Colonic mucosa (tissue), 4 donors: ENCODE measurements around the gene ALOX15. TPM values are rescaled to one million over a fixed set of nuclear protein-coding genes. Genes with fewer than 3 reads are reported as not detected.

Experiments used
- DNase-seq: peaks from one replicate; pipeline ENCODE4 v3.0.0-alpha.2; 2020
- H3K27ac ChIP-seq: fragments of 200-600 bp; one replicate; pipeline ENCODE4 v1.8.0; 2021
- H3K27me3 ChIP-seq: fragments of 200-600 bp; one replicate; pipeline ENCODE4 v1.8.0; 2021
- H3K36me3 ChIP-seq: fragments of 200-600 bp; one replicate; pipeline ENCODE4 v1.8.0; 2021
- H3K4me1 ChIP-seq: fragments of 200-600 bp; one replicate; pipeline ENCODE4 v1.8.0; 2021; ENCODE audit warnings: mild to moderate bottlenecking
- H3K4me3 ChIP-seq: fragments of 200-600 bp; one replicate; pipeline ENCODE4 v1.8.0; 2021
- H3K9ac ChIP-seq, 2 donors: one replicate each; pipeline ENCODE4 v1.7.0; 2013; ENCODE audit warnings: control low read depth in 2 of 2, low read depth in 2 of 2, low read length in 2 of 2
- H3K9me3 ChIP-seq: fragments of 200-600 bp; one replicate; pipeline ENCODE4 v1.8.0; 2021
- intact Hi-C: fragments of 100-400 bp; cut with DNase I; formaldehyde crosslinking; loops from one replicate; pipeline ENCODE4 v1.14.1; 2022
- total RNA-seq, 2 donors: library from RNA; stranded (reverse); fragmentation: NEBNext Ultra II Directional in 1 of 2; extraction: Animal tissue kit (Norgen Biotek cat#: 25700) in 1 of 2; gene quantifications; one replicate each; pipeline ENCODE4 v1.2.1, GENCODE V29; 2021
- TF ChIP-seq, protein P1 (sequence below): fragments of 200-600 bp; IDR thresholded peaks from one replicate; pipeline ENCODE4 v1.8.0; 2022; ENCODE audit warnings: antibody characterized with exemption, mild to moderate bottlenecking
- donor health status: healthy.
- donor health status: DM: no; HTN: no; CAD: no.
- donor health status: DM: no; HTN: no; CAD: no.

Gene ALOX15
- total RNA-seq, 2 donors from 2014 or later = 0.13 TPM; not detected in 1

DNA sequence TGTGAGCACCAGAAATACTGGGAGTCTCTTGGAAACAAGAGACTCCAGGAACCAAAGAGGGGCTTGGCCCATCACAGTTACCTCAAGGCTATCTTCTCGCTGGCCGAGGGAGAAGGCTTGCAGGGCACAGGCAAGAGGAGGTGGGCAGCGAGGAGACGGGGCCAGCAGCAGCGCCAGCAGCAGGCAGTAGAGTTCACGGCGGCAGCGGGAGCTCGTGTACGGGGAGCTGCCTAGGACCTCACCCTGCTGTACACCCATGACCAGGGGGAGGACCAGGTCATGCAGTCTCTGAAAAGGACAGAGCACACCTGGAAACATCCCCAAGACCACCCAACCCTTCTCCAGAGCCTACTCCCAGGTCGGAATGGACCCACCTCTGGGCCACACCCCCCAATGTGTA is 31.7 kb upstream of the ALOX15 start:
- intact Hi-C loops = no loop called here

DNA sequence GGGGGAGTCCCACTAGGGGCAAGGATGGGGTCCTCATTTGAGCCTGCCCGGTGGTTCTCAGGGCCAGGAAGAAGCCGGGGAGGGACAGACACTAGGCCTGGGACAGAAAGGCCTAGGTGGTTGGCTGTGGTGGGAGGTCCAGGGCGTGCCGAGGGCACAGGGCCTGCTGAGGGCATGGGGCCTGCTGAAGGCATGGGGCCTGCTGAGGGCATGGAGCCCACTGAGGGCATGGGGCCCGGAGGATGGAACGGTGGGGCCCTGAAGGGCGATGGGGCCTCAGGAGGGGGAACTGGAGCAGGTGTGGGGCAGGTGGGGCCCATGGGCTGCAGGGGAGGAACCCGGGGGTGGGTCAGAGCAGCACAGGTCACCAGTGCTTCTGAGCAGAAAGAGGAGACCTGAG is 31.3 kb upstream of the ALOX15 start:
- Histone ChIP-seq H3K27ac (no peak overlapping the region), H3K27me3 (no peaks in the 10 kb centered on the region), H3K4me1 (no peaks in the 10 kb centered on the region), H3K9me3 (no peaks in the 10 kb centered on the region), H3K4me3 (no peak overlapping the region), H3K36me3 (peaks cover 6% of the 10 kb centered on the region), H3K9ac (no peak overlapping the region)
- no peak for DNase-seq
- intact Hi-C loops = no loop called here
- TF ChIP-seq, protein P1, sequence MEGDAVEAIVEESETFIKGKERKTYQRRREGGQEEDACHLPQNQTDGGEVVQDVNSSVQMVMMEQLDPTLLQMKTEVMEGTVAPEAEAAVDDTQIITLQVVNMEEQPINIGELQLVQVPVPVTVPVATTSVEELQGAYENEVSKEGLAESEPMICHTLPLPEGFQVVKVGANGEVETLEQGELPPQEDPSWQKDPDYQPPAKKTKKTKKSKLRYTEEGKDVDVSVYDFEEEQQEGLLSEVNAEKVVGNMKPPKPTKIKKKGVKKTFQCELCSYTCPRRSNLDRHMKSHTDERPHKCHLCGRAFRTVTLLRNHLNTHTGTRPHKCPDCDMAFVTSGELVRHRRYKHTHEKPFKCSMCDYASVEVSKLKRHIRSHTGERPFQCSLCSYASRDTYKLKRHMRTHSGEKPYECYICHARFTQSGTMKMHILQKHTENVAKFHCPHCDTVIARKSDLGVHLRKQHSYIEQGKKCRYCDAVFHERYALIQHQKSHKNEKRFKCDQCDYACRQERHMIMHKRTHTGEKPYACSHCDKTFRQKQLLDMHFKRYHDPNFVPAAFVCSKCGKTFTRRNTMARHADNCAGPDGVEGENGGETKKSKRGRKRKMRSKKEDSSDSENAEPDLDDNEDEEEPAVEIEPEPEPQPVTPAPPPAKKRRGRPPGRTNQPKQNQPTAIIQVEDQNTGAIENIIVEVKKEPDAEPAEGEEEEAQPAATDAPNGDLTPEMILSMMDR = no peak

More for the DNA sequence above, 31.7 kb upstream of the ALOX15 start:
- TF ChIP-seq, protein P1 = no peak
- Histone ChIP-seq H3K4me3 (no peak overlapping the region), H3K27ac (no peak overlapping the region), H3K36me3 (peaks cover 6% of the 10 kb centered on the region), H3K9ac (no peak overlapping the region), H3K9me3 (no peaks in the 10 kb centered on the region), H3K4me1 (no peaks in the 10 kb centered on the region), H3K27me3 (no peaks in the 10 kb centered on the region)
- DNase-seq = no peak

DNA sequence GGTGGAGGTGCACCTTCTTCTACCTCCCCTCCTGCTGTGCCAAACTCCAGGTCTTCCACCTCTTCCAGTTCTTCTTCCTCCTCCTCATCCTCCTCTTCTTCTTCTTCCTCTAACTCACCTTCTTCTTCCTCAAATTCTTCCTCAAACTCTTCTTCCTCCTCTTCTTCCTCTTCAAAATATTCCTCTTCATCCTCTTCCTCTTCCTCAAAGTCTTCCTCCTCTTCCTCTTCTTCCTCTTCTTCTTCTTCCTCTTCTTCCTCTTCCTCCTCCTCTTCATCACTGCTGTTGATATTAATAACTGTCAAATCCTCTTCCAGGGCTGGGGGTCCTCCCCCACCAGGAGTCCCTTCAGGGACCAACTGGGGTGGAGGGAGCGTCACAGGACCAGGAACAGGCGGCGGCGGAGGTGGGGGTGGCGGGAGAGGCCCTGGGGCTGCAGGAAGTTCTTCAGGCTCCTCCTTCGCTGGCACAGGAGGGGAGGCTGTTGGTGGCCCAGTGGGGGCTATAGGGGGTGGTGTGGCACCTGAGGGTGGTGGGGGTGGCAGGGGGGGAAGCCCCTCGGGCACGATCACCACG is 30.7 kb upstream of the ALOX15 start:
- H3K9me3 ChIP-seq = no peaks in the 10 kb centered on the region
- no peak overlapping the region for H3K4me3 ChIP-seq
- DNase-seq = no peak
- no peaks in the 10 kb centered on the region for H3K4me1 ChIP-seq
- no peak overlapping the region for H3K9ac ChIP-seq
- intact Hi-C loops = no loop called here
- H3K36me3 ChIP-seq = peaks cover 6% of the 10 kb centered on the region
- H3K27ac ChIP-seq = no peak overlapping the region
- TF ChIP-seq, protein P1 = no peak
- H3K27me3 ChIP-seq = no peaks in the 10 kb centered on the region

DNA sequence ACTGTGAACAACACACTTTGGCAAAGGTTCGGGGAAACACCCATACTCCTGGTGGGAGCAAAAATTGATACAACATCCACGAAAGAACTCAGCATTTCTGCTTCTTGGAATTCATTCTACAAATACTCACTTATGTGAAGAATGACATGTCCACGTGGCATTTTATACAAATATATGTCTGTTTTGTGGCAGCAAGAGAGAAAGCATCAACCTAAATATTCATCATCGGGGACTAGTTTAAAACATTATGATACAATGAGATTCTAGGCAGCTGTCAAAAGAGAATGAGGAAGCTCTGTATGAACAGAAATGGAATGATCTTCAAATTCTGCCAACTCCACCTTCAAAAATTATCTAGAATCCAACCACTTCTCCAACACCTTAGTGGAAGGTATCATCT is 25.7 kb upstream of the ALOX15 start:
- no peaks in the 10 kb centered on the region for H3K9me3 ChIP-seq
- no peaks in the 10 kb centered on the region for H3K4me1 ChIP-seq
- no peaks in the 10 kb centered on the region for H3K36me3 ChIP-seq
- H3K27me3 ChIP-seq = no peaks in the 10 kb centered on the region
- H3K4me3 ChIP-seq = no peak overlapping the region
- DNase-seq = no peak
- H3K27ac ChIP-seq = no peak overlapping the region
- intact Hi-C loops = no loop called here
- no peak overlapping the region for H3K9ac ChIP-seq
- TF ChIP-seq, protein P1 = no peak

DNA sequence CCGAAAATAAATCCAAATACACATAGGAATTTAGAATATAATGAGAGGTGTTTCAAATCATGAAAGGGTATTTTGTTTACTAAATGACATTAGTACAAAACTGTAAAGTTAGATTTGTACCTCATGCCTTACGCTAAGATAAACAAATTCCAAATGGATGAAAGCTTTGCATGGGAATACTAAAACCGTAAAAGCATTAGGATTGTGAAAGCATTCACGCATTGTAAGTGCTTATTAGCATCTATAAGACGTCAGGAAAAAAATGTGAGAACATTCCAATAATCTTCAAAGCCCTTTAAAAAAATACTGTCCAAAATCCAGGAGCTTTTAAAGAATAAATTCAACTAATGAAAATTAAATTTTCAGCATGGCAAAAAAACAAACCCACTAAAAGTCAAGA is 24.8 kb upstream of the ALOX15 start:
- H3K27ac ChIP-seq = no peak overlapping the region
- TF ChIP-seq, protein P1 = no peak
- DNase-seq = no peak
- no peaks in the 10 kb centered on the region for H3K9me3 ChIP-seq
- no peaks in the 10 kb centered on the region for H3K27me3 ChIP-seq
- no peaks in the 10 kb centered on the region for H3K36me3 ChIP-seq
- H3K9ac ChIP-seq = no peak overlapping the region
- intact Hi-C loops = no loop called here
- H3K4me3 ChIP-seq = no peak overlapping the region
- H3K4me1 ChIP-seq = no peaks in the 10 kb centered on the region
